ENCODE results near the gene CRYM. TPM values are rescaled to one million over a fixed set of nuclear protein-coding genes. Genes with fewer than 3 reads are reported as not detected.

Gene CRYM
- polyA plus RNA-seq, 3 donors: not detected

GRCh38 chr16:21302454-21302853 lies 24.4 kb upstream of the CRYM start:
- Histone ChIP-seq H3K79me2 (ENCODE audit: insufficient read depth, low read length) (no peaks in the 10 kb centered on the region), H3K4me3 (replicated peaks in 1 of 3; ENCODE audit: low read depth in 2 of 3, low read length in 3 of 3) (peak overlapping the region in 1 of 3 experiments; percentile 80), H3K27me3 (ENCODE audit: control insufficient read depth in 2 of 2, insufficient read depth in 2 of 2, low read length in 2 of 2) (peaks cover 0 to 3% of the 10 kb centered on the region in 2 donors), H3K4me1 (ENCODE audit: control insufficient read depth in 1 of 2, insufficient read depth in 2 of 2, low read length in 2 of 2) (peaks cover 19 to 21% of the 10 kb centered on the region in 2 donors), H4K20me1 (ENCODE audit: insufficient read depth, low read length) (no peaks in the 10 kb centered on the region), H3K27ac (ENCODE audit: low read depth in 1 of 2, low read length in 2 of 2) (no peak overlapping the region), H3K9ac (ENCODE audit: insufficient read depth, low read length, poor library complexity, severe bottlenecking) (no peak overlapping the region), H3K36me3 (replicated peaks in 1 of 2; ENCODE audit: control insufficient read depth in 1 of 2, insufficient read depth in 2 of 2, low read length in 2 of 2) (no peaks in the 10 kb centered on the region), H3K4me2 (replicated peaks; ENCODE audit: extremely low read depth, low read length, poor library complexity, severe bottlenecking) (peak overlapping the region; percentile 96), H2AFZ (ENCODE audit: insufficient read depth, low read depth, low read length, poor library complexity, severe bottlenecking) (peak overlapping the region; percentile 85), H3K9me3 (replicated peaks in 1 of 2; ENCODE audit: control insufficient read depth in 1 of 2, insufficient read depth in 1 of 2, low read length in 2 of 2) (no peaks in the 10 kb centered on the region)
- Mint-ChIP-seq H3K27ac (peak overlapping the region in 2 of 7 donors; percentile 8 to 18), H3K9me3 (no peaks in the 10 kb centered on the region), H3K4me3 (peak overlapping the region; percentile 34 to 92), H3K4me1 (peaks cover 25% of the 10 kb centered on the region), H3K27me3 (ENCODE audit: low read depth in 3 of 3) (peaks cover 2 to 13% (median 3%) of the 10 kb centered on the region in 3 donors), H3K36me3 (no peaks in the 10 kb centered on the region)
- DNase-seq: no peak
- TF ChIP-seq CTCF (IDR thresholded peaks at IDR 0.05): no peak
- WGBS (ENCODE audit: insufficient coverage): no CpG with 5 or more reads among the region's 3 CpGs
- intact Hi-C loops (cut with micrococcal nuclease): loop anchor here in 1 of 2 donors (5.0 kb wide), 1 partner anchor 60 kb away; no protein-coding TSS in a partner anchor

DNA sequence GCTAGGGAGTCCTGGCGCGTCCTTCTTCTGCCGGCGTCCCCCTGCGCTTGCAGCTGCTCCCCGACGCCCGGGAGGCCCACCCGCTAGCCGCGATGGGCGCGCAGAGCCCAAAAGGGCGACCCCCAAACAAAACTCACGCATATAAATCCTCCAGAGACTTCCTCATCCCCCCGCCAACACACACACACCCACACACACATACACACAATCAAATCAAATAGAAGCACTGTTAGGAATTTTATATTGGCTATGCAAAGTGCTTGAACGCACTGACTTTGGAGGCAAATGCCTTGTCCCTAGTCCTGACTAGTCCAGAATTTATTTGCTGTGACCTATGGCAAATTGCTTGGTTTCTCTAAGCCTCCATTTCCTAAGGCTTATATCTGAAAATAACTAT lies 23.8 kb upstream of the CRYM start:
- Histone ChIP-seq H3K27ac (ENCODE audit: low read depth in 1 of 2, low read length in 2 of 2) (peak overlapping the region in 1 of 2 donors; percentile 64), H3K9me3 (replicated peaks in 1 of 2; ENCODE audit: control insufficient read depth in 1 of 2, insufficient read depth in 1 of 2, low read length in 2 of 2) (no peaks in the 10 kb centered on the region), H3K79me2 (ENCODE audit: insufficient read depth, low read length) (no peaks in the 10 kb centered on the region), H3K4me3 (replicated peaks in 1 of 3; ENCODE audit: low read depth in 2 of 3, low read length in 3 of 3) (peak overlapping the region; percentile 15 to 80 (median 47)), H3K4me2 (replicated peaks; ENCODE audit: extremely low read depth, low read length, poor library complexity, severe bottlenecking) (peak overlapping the region; percentile 96), H3K36me3 (replicated peaks in 1 of 2; ENCODE audit: control insufficient read depth in 1 of 2, insufficient read depth in 2 of 2, low read length in 2 of 2) (no peaks in the 10 kb centered on the region), H3K9ac (ENCODE audit: insufficient read depth, low read length, poor library complexity, severe bottlenecking) (peak overlapping the region; percentile 63), H3K4me1 (ENCODE audit: control insufficient read depth in 1 of 2, insufficient read depth in 2 of 2, low read length in 2 of 2) (peaks cover 19 to 21% of the 10 kb centered on the region in 2 donors), H4K20me1 (ENCODE audit: insufficient read depth, low read length) (no peaks in the 10 kb centered on the region), H3K27me3 (ENCODE audit: control insufficient read depth in 2 of 2, insufficient read depth in 2 of 2, low read length in 2 of 2) (peaks cover 0 to 3% of the 10 kb centered on the region in 2 donors), H2AFZ (ENCODE audit: insufficient read depth, low read depth, low read length, poor library complexity, severe bottlenecking) (peak overlapping the region; percentile 85)
- no peaks in the 10 kb centered on the region for H3K9me3 Mint-ChIP-seq
- peak overlapping the region in 2 of 7 donors; percentile 13 to 82 for H3K27ac Mint-ChIP-seq
- peaks cover 25% of the 10 kb centered on the region for H3K4me1 Mint-ChIP-seq
- H3K27me3 Mint-ChIP-seq (ENCODE audit: low read depth in 3 of 3): peaks cover 2 to 13% (median 6%) of the 10 kb centered on the region in 3 donors
- intact Hi-C loops (cut with micrococcal nuclease): loop anchor here in 1 of 2 donors (5.0 kb wide), 1 partner anchor 60 kb away; no protein-coding TSS in a partner anchor
- no peak for TF ChIP-seq CTCF (IDR thresholded peaks at IDR 0.05)
- no peak for DNase-seq
- H3K4me3 Mint-ChIP-seq: peak overlapping the region; percentile 92
- 0% methylated on average over 15 of the region's 17 CpGs for WGBS (ENCODE audit: insufficient coverage)
- no peaks in the 10 kb centered on the region for H3K36me3 Mint-ChIP-seq
